H1 (cell line): ENCODE data around the gene PCDHA7. TPM values are rescaled to one million over a fixed set of nuclear protein-coding genes. Genes with fewer than 3 reads are reported as not detected.

Experiments used
- CTCF ChIA-PET: fragments of 300-600 bp; sonication (Branson Sonifier 250); formaldehyde crosslinking; loops from one replicate; lab custom pipeline; 2021; ENCODE audit not compliant: partially characterized antibody; lab: Charles Lee
- POLR2A ChIA-PET: fragments of 300-600 bp; sonication (Branson Sonifier 250); formaldehyde crosslinking; loops from one replicate; lab custom pipeline; 2021; ENCODE audit warnings: inconsistent platforms; ENCODE audit not compliant: partially characterized antibody; lab: Charles Lee
- DNase-seq, 2 experiments: peaks; one replicate each; pipeline versions ENCODE4 v3.0.0 to v3.0.0-alpha.2; 2010 to 2022; ENCODE audit warnings: low spot score in 2 of 2, low read depth in 1 of 2, mixed read lengths in 1 of 2
- FAIRE-seq: peaks from 2 replicates; lab custom pipeline; 2011; peaks lifted over from hg19 to GRCh38; lab: Jason Lieb, UNC
- H2AFZ ChIP-seq: 2 replicates; pipeline ENCODE4 v1.8.1; 2012; ENCODE audit warnings: low read length, inconsistent platforms
- H2AK5ac ChIP-seq: 2 replicates; pipeline ENCODE4 v1.6.1; 2013; ENCODE audit warnings: low read depth, low read length
- H2BK120ac ChIP-seq: replicated peaks from 2 replicates; pipeline ENCODE3; 2013; ENCODE audit warnings: low read depth, low read length, inconsistent platforms
- H2BK12ac ChIP-seq: 2 replicates; pipeline ENCODE4 v1.6.1; 2013; ENCODE audit warnings: low read depth, low read length
- H2BK15ac ChIP-seq: 2 replicates; pipeline ENCODE4 v1.6.1; 2013; ENCODE audit warnings: low read length
- H2BK20ac ChIP-seq: 2 replicates; pipeline ENCODE4 v1.6.1; 2013; ENCODE audit warnings: low read length
- H2BK5ac ChIP-seq: 2 replicates; pipeline ENCODE4 v1.6.1; 2013; ENCODE audit warnings: low read depth, low read length
- H3K14ac ChIP-seq: 2 replicates; pipeline ENCODE4 v1.6.1; 2013; ENCODE audit warnings: inconsistent platforms; ENCODE audit not compliant: insufficient read length
- H3K18ac ChIP-seq: 2 replicates; pipeline ENCODE4 v1.6.1; 2013; ENCODE audit warnings: low read length; ENCODE audit errors: extremely low read depth
- H3K23ac ChIP-seq: 2 replicates; pipeline ENCODE4 v1.6.1; 2013; ENCODE audit warnings: inconsistent platforms; ENCODE audit not compliant: insufficient read length
- H3K23me2 ChIP-seq: 2 replicates; pipeline ENCODE4 v1.6.1; 2013; ENCODE audit warnings: low read depth, low read length
- H3K27ac ChIP-seq: 2 replicates; pipeline ENCODE4 v1.6.1; 2011; ENCODE audit warnings: low read depth, low read length, inconsistent platforms
- H3K27me3 ChIP-seq, 4 experiments: replicated peaks in 1 of 4; 1 replicate in 1 of 4; 2 replicates in 3 of 4; pipeline versions ENCODE4 v1.6.1 to v1.8.1; 2011 to 2013; ENCODE audit warnings: low read length in 3 of 4, mild to moderate bottlenecking in 3 of 4, inconsistent platforms in 2 of 4, mixed read lengths in 2 of 4, moderate library complexity in 1 of 4; ENCODE audit not compliant: control insufficient read depth in 3 of 4, insufficient read depth in 3 of 4; ENCODE audit errors: extremely low read depth in 1 of 4
- H3K36me3 ChIP-seq, 4 experiments: 2 replicates each; pipeline versions ENCODE4 v1.6.1 to v1.8.1; 2011 to 2013; ENCODE audit warnings: mild to moderate bottlenecking in 4 of 4, low read length in 3 of 4, moderate library complexity in 2 of 4, control low read depth in 1 of 4, inconsistent platforms in 1 of 4; ENCODE audit not compliant: insufficient read depth in 4 of 4, control insufficient read depth in 2 of 4
- H3K4ac ChIP-seq: replicated peaks from 2 replicates; pipeline ENCODE3; 2013; ENCODE audit warnings: low read length, low read depth, mixed read lengths, inconsistent platforms; ENCODE audit not compliant: insufficient read length
- H3K4me1 ChIP-seq, 4 experiments: replicated peaks in 1 of 4; 1 replicate in 1 of 4; 2 replicates in 3 of 4; pipeline versions ENCODE4 v1.6.1 to v1.8.1; 2011 to 2013; ENCODE audit warnings: low read length in 3 of 4, inconsistent platforms in 2 of 4, mixed read lengths in 1 of 4; ENCODE audit not compliant: insufficient read depth in 4 of 4, control insufficient read depth in 3 of 4
- H3K4me2 ChIP-seq, 2 experiments: 2 replicates each; pipeline versions ENCODE4 v1.6.1 to v1.8.1; 2011 to 2013; ENCODE audit warnings: low read depth in 2 of 2, low read length in 2 of 2, control low read depth in 1 of 2, inconsistent platforms in 1 of 2, mild to moderate bottlenecking in 1 of 2; ENCODE audit not compliant: insufficient read depth in 1 of 2
- H3K4me3 ChIP-seq, 4 experiments: fragments of 200-600, 300-600 bp in 1 of 4; sonication (generic), shearing (Covaris generic), sonication (Bioruptor Twin) in 1 of 4; 2 replicates each; pipeline versions ENCODE4 v1.5.1 to v1.8.1; 2011 to 2016; ENCODE audit warnings: low read length in 4 of 4, low read depth in 3 of 4, control low read depth in 2 of 4, inconsistent platforms in 2 of 4, mild to moderate bottlenecking in 2 of 4, mixed read lengths in 1 of 4, moderate library complexity in 1 of 4; ENCODE audit not compliant: insufficient read depth in 2 of 4; ENCODE audit errors: extremely low read depth in 1 of 4
- H3K56ac ChIP-seq: replicated peaks from 2 replicates; pipeline ENCODE3; 2013; ENCODE audit warnings: low read depth, mild to moderate bottlenecking, mixed read lengths, low read length, inconsistent platforms; ENCODE audit not compliant: insufficient read length
- H3K79me1 ChIP-seq: 2 replicates; pipeline ENCODE4 v1.6.1; 2013; ENCODE audit warnings: low read depth, low read length, control low read depth
- H3K79me2 ChIP-seq, 2 experiments: 2 replicates each; pipeline versions ENCODE4 v1.6.1 to v1.8.1; 2012 to 2013; ENCODE audit warnings: low read length in 2 of 2, mild to moderate bottlenecking in 2 of 2, inconsistent platforms in 1 of 2; ENCODE audit not compliant: insufficient read depth in 2 of 2, control insufficient read depth in 1 of 2
- H3K9ac ChIP-seq, 4 experiments: replicated peaks in 1 of 4; 1 replicate in 1 of 4; 2 replicates in 3 of 4; pipeline versions ENCODE4 v1.6.1 to v1.8.1; 2011 to 2013; ENCODE audit warnings: low read depth in 3 of 4, low read length in 3 of 4, control low read depth in 2 of 4, mild to moderate bottlenecking in 2 of 4, moderate library complexity in 2 of 4, inconsistent platforms in 1 of 4; ENCODE audit errors: extremely low read depth in 1 of 4
- H3K9me3 ChIP-seq, 2 experiments: 2 replicates each; pipeline versions ENCODE4 v1.6.1 to v1.8.1; 2012 to 2013; ENCODE audit warnings: mild to moderate bottlenecking in 2 of 2, moderate library complexity in 2 of 2, control low read depth in 1 of 2, inconsistent platforms in 1 of 2, low read depth in 1 of 2, low read length in 1 of 2, mixed read lengths in 1 of 2; ENCODE audit not compliant: insufficient read depth in 2 of 2
- H4K20me1 ChIP-seq, 2 experiments: replicated peaks in 1 of 2; 2 replicates each; pipeline versions ENCODE3 to v1.8.1; 2011 to 2013; ENCODE audit warnings: inconsistent platforms in 2 of 2, low read length in 2 of 2, mild to moderate bottlenecking in 1 of 2; ENCODE audit not compliant: insufficient read depth in 2 of 2, control insufficient read depth in 1 of 2
- H4K5ac ChIP-seq: 2 replicates; pipeline ENCODE4 v1.6.1; 2013; ENCODE audit warnings: low read length, low read depth, mixed read lengths, inconsistent platforms; ENCODE audit not compliant: insufficient read length
- H4K8ac ChIP-seq: 2 replicates; pipeline ENCODE4 v1.8.0; 2013; ENCODE audit warnings: mild to moderate bottlenecking, moderate library complexity, low read length, inconsistent platforms; ENCODE audit not compliant: insufficient read depth; ENCODE audit errors: extremely low read depth
- H4K91ac ChIP-seq: replicated peaks from 2 replicates; pipeline ENCODE3; 2013; ENCODE audit warnings: low read length, mixed read lengths, inconsistent platforms; ENCODE audit not compliant: insufficient read length
- CTCF ChIP-seq, 3 experiments: IDR thresholded peaks; 1 replicate in 2 of 3; 2 replicates in 1 of 3; pipeline versions ENCODE4 v1.5.1 to v1.6.1; 2011; ENCODE audit warnings: low read length in 3 of 3, mild to moderate bottlenecking in 3 of 3, inconsistent platforms in 2 of 3, low read depth in 1 of 3, moderate library complexity in 1 of 3; ENCODE audit not compliant: insufficient read depth in 1 of 3; ENCODE audit errors: control extremely low read depth in 1 of 3
- RAD21 ChIP-seq, 2 experiments: IDR thresholded peaks in 1 of 2; conservative IDR thresholded peaks in 1 of 2; 2 replicates each; pipeline ENCODE4 v1.6.1; 2011; ENCODE audit warnings: low read depth in 2 of 2, low read length in 2 of 2, improper control_type of control experiment in 1 of 2, inconsistent platforms in 1 of 2, mild to moderate bottlenecking in 1 of 2, moderate library complexity in 1 of 2
- RBBP5 ChIP-seq: IDR thresholded peaks from 2 replicates; pipeline ENCODE4 v1.7.1; 2012; ENCODE audit warnings: low read depth, mild to moderate bottlenecking, inconsistent platforms, low read length, moderate library complexity, borderline replicate concordance
- RFX5 ChIP-seq: IDR thresholded peaks from 2 replicates; pipeline ENCODE4 v1.6.1; 2011; ENCODE audit warnings: low read depth, low read length, improper control_type of control experiment, borderline replicate concordance
- SIX5 ChIP-seq: IDR thresholded peaks from 2 replicates; pipeline ENCODE4 v1.6.1; 2011; ENCODE audit warnings: mild to moderate bottlenecking, low read depth, low read length
- TCF12 ChIP-seq: IDR thresholded peaks from 2 replicates; pipeline ENCODE4 v1.6.1; 2011; ENCODE audit warnings: low read depth, mild to moderate bottlenecking, low read length
- YY1 ChIP-seq: IDR thresholded peaks from 2 replicates; pipeline ENCODE4 v1.6.1; 2011; ENCODE audit warnings: low read depth, mild to moderate bottlenecking, low read length
- WGBS, 2 experiments: shearing (Covaris generic) in 1 of 2; methylation state at CpG; one replicate each; pipeline versions ENCODE4 v1.1.6 to v1.1.7; 2013 to 2015; ENCODE audit warnings: low lambda C conversion rate in 2 of 2, mixed read lengths in 2 of 2, inconsistent platforms in 1 of 2, low coverage in 1 of 2, missing lambda C conversion rate in 1 of 2; ENCODE audit not compliant: insufficient replicate concordance in 2 of 2, insufficient coverage in 1 of 2, insufficient read length in 1 of 2; ENCODE audit errors: extremely low coverage in 1 of 2, missing lambda C conversion rate in 1 of 2; 5-methylcytosine and 5-hydroxymethylcytosine counted together
- polyA plus RNA-seq, 7 experiments: library from polyadenylated mRNA; depleted of rRNA in 3 of 7; stranded (reverse) in 5 of 7; unstranded in 2 of 7; fragments of >200 nt in 5 of 7; fragments of 200-250 nt in 2 of 7; gene quantifications; 1 replicate in 5 of 7; 2 replicates in 1 of 7; 4 replicates in 1 of 7; pipeline versions ENCODE4 v1.2.1 to v1.2.3, GENCODE V29; 2011 to 2013; ENCODE audit warnings: missing spikeins in 2 of 7, mixed read lengths in 2 of 7
- total RNA-seq: library from RNA; stranded (reverse); fragmentation: NEBNext Ultra II Directional; extraction: Animal tissue kit (Norgen Biotek cat#: 25700); gene quantifications from 2 replicates; pipeline ENCODE4 v1.2.1, GENCODE V29; 2021

The PCDHA7 gene
- total and polyA plus RNA-seq, 2 of the 8 experiments (the other 6 are each of a cell fraction or from before 2014, with no cell fraction given): 0.86 to 1.6 TPM

GRCh38 chr5:140840978-140841962 lies 7.2 kb downstream of the PCDHA7 start, which contains the start of gene PCDHA8:
TSS of gene PCDHA8 (plus strand) at chr5:140841187. CDS start at chr5:140841322, 135 bp downstream.
- Histone ChIP-seq H3K36me3 (peaks cover 0 to 3% (median 0%) of the 10 kb centered on the region in 4 experiments; a peak in 3 of 8 replicates), H3K23ac (no peak within 1 kb of the TSS), H3K4me1 (no peaks in the 10 kb centered on the region), H2AFZ (no peak within 1 kb of the TSS), H3K4me2 (peak within 1 kb of the TSS in 1 of 2 experiments; percentile 43; a peak in 1 of 4 replicates), H4K91ac (no peak within 1 kb of the TSS), H2BK12ac (no peak within 1 kb of the TSS), H2BK15ac (no peak within 1 kb of the TSS), H3K23me2 (no peaks in the 10 kb centered on the region), H3K4ac (no peak within 1 kb of the TSS), H4K8ac (no peak within 1 kb of the TSS), H3K79me2 (no peaks in the 10 kb centered on the region), H3K79me1 (no peaks in the 10 kb centered on the region), H3K56ac (no peak within 1 kb of the TSS), H3K14ac (no peak within 1 kb of the TSS), H2AK5ac (no peak within 1 kb of the TSS), H3K18ac (no peak within 1 kb of the TSS), H3K4me3 (peak within 1 kb of the TSS in 3 of 4 experiments; percentile 29 to 47 (median 29); a peak in 4 of 8 replicates), H4K5ac (no peak within 1 kb of the TSS), H3K9me3 (peaks cover 0 to 2% of the 10 kb centered on the region in 2 experiments; a peak in 1 of 4 replicates), H2BK120ac (no peak within 1 kb of the TSS), H3K9ac (no peak within 1 kb of the TSS), H2BK5ac (no peak within 1 kb of the TSS), H4K20me1 (no peaks in the 10 kb centered on the region), H2BK20ac (no peak within 1 kb of the TSS), H3K27me3 (no peaks in the 10 kb centered on the region), H3K27ac (no peak within 1 kb of the TSS)
- TF ChIP-seq RBBP5: no peak
- TF ChIP-seq SIX5: no peak
- no peak for TF ChIP-seq TCF12
- TF ChIP-seq CTCF (IDR thresholded peaks at IDR 0.05; ENCODE audit: control extremely low read depth in 1 of 3, insufficient read depth in 1 of 3, low read depth in 1 of 3, low read length in 3 of 3): peak; percentile 63 to 81 (median 79)
- TF ChIP-seq RAD21 (IDR thresholded peaks at IDR 0.05 in 1 of 2, conservative IDR thresholded peaks at IDR 0.05 in 1 of 2; ENCODE audit: low read depth in 2 of 2, low read length in 2 of 2): peak; percentile 70 to 76
- TF ChIP-seq RFX5: no peak
- TF ChIP-seq YY1: no peak
- 57% methylated on average over 47 of the region's 47 CpGs; no CpG with 5 or more reads in 1 of the 2 experiments for WGBS, 2 experiments
- CTCF ChIA-PET: interaction anchor here (0.6 to 4.7 kb wide), 52 partner anchors 9 to 382 kb away, joined by 3 to 122 read pairs (median 5); partner anchors contain the start of genes PCDHA1, PCDHA10, PCDHA11 and PCDHA12
- FAIRE-seq (peak; percentile 57), DNase-seq (peak in 1 of 2 experiments; percentile 84)
- POLR2A ChIA-PET: interaction anchor here (0.6 to 1.8 kb wide), 6 partner anchors 13 to 199 kb away, joined by 3 to 10 read pairs (median 4); partner anchors contain the start of genes PCDHA10, PCDHA11 and PCDHA6
